Dermis blood vessel endothelial cell (primary cell): Measurements from ENCODE around the gene MAML3. TPM values are rescaled to one million over a fixed set of nuclear protein-coding genes. Genes with fewer than 3 reads are reported as not detected.
A peak's percentile ranks its signal among the peaks of the same experiment; 100 is the strongest.

Experiments
- DNase-seq: peaks from one replicate; pipeline ENCODE4 v3.0.0; 2010
- total RNA-seq: library from RNA; depleted of rRNA; stranded (reverse); fragments of >200 nt; gene quantifications from 2 replicates; pipeline ENCODE4 v1.2.3, GENCODE V29; 2014

The MAML3 gene
- total RNA-seq, 1 donor from 2014 or later: 5.6 TPM

DNA sequence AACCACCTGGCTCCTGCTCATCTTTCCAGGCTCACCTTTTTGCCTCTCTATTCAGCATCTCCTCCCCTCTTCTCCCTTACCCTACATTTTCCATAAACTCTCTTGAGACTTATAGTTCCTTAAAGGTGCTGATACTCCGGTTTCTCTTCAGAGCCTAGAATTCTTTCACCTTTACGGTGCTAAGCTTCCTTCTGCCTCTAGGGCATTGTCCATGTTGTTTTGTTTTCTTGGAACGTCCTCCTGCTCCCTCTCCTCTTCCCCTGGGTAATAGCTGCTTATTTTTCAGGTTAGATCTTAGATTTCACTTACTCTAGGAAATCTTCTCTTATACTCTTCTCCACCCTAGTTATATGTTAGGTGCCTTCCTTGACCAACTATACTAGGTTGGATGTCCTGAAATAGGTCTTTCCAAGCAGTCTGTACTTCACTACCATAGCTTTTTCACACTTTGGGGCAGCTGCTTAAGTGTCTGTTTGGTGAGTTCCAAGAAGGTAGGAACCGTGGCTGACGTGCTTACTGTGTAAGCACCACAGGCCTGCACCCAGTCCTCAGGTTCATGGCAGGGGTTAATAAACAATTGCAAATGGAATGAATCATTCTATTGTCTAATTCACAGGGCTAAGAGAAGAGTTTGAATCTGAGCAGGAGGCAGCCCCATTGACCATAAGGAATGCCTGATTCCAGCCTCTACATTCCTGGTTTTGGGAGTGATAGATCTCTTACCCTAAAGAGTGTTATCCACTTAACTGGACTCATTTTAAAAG is 260.8 kb downstream of the MAML3 start:
- peak; percentile 80 for DNase-seq

DNA sequence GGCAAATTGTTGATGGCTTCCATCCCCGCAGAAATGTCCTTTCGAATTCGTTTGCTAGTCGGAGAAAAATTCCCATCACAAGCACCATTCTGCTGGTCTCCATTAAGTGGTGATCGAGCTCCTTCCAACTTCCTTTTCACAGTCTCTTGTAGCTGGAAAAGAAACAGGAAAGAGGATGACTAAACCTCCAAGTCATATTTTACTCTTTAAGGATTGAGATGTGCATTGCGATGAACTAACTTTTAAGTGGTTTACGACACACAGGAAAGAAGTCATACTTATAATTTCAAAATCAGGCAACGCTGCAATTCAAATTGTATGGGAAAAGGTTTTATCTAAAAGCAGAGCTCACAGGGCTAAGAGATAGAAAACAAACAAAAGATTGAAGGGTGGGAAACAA is 263.2 kb downstream of the MAML3 start:
- peak; percentile 80 for DNase-seq

DNA sequence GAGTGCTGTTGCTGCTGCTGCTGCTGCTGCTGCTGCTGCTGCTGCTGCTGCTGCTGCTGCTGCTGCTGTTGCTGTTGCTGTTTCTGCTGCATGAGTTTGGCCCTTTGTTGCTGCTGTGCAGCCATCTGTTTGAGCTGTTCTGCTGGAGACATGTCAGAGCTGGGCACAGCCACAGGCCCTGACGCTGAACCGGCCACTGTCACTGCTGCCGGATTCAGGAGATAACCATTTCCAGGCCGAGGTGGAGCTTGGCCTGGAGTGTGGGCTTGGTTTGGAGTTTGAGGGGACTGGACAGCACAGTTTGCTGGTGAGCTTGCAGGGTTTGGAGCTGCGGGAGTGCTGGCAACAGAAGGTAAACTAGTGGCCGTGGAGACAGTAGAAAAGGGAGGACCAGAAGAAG is 264.1 kb downstream of the MAML3 start:
- DNase-seq: no peak

DNA sequence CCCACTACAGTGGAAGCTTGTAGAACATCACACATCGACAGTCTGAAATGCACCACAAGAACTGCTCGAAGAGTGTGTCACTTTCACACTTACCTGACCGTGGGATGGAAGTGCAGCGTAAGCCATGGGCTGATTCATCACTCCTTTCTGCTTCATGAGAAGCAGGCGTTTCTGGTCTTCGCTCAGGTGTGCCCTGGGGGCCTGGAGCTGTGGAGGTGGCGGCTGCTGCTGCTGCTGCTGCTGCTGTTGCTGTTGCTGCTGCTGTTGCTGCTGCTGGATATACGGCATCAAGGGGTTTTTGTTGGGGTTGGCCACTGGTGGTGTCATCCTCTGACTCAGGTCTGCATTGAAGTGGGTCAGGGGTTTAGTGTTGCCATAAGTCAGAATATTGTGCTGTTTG is 264.7 kb downstream of the MAML3 start:
- DNase-seq: no peak

DNA sequence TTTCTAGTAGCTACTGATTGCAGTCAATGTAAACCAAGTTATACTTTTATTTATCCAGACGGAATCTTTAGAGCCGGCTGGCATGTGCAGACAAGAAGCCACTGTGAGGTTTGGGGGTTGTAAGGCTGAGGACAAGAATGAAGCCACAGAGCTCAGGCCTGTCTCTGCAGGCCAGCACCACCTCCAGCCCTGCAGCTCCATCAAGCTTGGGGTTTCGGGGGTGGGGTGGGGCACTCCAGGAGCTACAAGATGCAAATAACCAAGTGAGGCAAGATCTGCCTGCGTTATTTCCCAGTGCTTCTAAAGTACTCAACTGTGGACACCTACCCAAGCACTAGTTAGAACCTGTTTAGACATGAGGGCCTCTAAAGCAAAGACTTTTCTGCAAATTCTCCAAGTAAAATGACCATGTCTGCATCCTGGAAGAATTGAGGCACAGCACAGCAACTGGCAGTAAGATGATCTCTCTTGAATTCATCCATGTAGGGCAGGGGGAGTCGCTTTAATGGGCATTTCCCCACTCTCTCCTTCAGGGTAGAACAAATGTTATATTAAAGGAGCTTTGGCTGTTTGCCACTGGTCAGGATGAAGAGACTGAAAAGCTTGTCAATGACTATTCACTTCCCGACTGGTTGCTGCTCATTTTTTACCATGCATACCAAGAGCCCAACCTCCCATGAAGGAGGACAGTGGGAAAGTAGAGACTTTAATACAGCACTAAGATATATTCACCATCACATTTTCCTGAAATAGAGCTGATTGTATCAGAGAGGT is 265.8 kb downstream of the MAML3 start:
- DNase-seq: no peak

DNA sequence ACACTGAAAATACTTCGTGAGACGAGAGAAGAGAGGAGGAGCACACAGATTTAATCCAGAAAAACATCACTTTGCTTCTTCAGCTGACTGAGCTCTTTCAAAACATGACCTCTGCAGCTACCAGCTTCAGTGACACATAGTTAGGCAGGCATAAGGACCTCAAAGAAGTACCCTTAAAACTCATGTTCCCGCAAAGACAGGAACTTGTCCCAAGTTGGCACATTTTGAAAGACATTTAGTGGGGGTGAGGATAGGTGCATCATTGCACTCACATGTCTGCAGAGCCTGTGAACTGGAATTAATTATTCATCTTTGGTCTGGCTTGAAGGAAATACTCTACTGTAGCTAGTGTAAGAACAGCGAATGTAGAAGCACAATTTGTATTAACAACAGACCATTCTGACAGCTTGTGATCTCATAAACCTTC is 266.6 kb downstream of the MAML3 start:
- DNase-seq: no peak

DNA sequence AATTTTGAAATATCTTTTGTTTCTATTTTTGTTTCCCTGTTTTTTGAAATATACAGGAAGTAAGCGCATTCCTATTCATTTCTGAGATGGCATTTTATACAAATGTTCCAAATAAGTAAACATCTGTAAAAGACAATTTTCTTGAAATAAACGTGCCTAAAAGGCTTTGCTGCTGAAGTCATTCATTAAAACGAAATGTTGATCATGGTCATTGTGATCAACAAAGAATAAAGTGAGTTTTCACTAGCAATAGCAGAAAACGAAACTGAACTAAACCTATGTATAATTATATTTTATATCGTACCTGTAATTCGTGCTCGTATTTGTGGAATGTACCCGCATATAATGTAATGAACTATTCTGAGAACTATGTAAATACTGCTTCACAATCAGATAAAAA is 267.2 kb downstream of the MAML3 start:
- no peak for DNase-seq

DNA sequence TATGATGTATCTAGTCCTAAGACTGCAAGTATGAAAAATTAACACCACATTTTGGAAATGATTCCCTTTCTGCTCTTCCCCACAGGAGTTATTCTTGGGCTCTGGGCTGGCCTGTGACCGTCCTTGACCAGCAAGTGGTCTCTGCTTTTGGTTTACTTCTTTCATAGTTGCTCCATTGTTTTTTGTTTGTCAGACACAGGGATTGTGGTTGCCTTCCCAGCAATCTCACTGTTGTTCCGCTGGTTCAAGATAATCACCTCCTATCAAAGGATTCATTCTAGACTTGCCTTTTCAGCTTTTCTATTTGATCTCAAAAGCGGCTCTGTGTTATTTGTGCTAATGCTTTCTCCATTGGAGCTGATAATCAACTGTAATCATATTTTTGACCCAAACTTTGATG is 269.5 kb downstream of the MAML3 start:
- DNase-seq: no peak

DNA sequence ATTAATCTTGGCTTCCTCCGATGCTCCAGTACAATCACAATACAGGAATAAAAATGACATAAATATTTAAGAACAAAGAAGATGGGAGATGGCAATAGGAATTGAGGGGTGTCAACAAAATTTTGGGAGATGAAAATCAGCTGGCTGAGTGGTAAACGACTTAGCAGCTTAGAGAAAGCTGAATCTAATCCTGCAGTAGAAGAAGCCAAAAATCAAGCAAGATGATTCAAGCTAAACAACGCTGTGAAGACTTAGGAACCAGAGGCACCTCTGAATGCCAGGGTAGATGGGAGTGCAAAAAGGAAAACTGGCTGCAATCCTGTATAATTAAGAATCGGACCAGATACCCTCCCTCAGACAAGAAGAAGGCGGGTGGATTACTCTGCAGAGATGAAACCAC is 273.1 kb downstream of the MAML3 start:
- no peak for DNase-seq

DNA sequence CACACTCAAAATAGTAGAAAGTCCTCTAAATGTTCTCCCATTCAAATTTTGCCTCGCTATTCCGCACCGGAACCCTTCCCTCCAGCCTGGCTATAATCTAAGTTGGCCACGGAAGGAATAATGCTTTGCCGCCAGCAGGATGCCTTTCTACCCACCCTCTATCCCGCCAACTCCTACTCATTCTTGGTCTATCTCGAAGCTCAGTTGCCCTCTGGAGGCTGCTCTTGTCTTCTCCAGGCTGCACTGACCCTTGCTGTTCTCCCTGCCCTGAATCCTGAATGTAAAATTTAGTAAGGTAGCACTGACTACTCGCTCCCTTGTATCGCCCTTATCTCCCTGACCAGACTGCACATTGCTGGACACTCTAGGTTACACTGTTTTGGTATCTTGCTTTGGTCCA is 275.9 kb downstream of the MAML3 start:
- DNase-seq: no peak

DNA sequence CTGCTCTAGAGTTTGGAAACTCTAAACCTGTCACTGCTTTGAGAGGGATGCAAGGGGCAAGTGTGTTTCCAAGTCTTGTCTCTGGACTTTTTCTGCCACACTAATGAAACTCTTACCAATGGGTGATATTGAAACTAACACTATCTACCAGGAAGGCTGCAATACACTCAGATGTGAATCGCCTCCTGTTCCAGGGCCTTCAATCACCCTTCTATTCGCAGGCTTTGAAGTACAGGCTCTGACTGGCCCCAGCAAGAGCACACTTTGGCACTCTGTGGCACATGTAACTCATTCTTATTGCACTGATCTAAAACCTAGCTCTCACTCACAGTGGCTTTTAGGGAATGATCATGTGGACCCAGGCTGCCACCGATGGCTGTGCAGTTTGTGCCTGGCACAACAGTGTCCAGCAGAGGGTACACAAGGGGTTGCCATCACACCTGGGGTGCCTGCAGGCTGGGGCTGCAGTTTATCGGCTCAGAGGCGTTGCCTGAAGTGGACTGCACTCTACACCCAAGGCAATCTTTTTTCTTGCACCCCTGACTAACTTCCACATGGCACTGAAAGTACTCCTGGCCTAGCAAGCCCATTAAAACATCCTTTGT is 277.5 kb downstream of the MAML3 start:
- no peak for DNase-seq

DNA sequence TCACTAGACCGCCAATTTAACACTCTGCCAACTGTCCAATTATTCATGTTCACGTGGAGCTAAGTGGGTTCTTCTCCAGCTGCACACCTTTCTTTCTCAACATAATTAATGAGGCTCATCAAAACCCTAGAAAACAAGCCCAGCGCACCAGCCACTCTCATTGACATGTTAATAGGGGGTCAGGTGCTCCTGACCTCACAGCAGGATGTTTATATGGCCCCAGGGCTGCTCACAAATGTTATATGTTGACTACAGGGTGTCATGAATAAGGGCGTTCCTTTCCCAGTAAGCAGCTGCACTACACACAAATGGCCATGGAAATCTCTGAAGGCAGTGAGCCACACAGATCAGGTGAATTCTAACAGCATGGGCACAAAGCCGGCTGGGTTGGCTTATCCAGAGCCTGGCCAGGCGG is 278.6 kb downstream of the MAML3 start:
- no peak for DNase-seq

DNA sequence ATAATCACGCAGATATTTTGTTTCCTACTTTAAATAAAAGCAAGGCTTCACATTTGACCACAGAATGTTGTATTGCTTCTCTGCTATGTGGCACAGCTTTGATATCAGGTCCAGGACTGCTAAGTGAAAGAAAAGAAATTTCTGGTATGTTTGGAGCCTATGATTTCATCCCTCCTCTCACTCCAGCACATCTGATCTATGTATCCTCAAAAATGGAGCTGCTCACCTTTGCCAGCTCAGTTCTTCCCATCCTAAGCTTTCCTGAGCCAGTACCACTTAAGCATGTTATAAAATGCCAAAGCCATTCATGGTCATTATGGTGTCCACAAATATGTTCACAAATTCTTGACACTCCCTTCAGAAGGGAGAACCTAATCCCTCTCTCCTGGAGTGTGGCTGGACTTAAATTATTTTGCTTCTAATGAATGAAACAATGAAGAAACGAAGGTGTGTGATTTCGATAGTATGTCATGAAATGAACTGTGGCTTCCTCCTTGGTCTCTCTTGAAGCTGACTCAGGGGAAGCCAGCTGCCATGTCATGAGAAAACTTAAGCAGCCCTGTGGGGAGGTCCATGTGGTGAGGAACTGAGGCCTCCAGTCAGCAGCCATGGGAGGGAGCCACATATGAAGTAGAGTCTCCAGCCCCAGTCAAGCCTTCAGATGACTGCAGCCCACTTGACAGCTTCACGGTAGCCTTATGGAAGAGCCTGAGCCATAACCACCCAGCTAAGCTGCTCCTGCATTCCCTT is 280.7 kb downstream of the MAML3 start:
- no peak for DNase-seq

DNA sequence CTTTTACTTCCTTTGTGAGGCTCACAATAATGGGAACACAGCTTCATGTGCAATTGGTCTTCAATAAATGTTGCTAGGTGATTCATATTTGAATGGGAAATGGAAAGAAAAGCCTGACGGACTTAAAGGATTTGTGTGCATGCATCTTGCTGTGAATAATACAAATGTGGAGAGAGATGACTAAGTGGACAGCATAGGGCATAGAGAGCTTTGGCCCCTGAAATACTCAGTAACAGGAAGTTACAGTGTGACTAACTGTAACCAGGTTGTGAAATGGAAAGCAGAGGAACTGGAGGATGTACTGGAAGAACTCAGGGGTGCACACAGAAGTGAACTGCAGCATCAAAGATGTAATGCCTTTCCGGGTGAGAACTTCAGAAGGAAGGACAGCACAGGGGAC is 281.7 kb downstream of the MAML3 start:
- peak; percentile 94 for DNase-seq

DNA sequence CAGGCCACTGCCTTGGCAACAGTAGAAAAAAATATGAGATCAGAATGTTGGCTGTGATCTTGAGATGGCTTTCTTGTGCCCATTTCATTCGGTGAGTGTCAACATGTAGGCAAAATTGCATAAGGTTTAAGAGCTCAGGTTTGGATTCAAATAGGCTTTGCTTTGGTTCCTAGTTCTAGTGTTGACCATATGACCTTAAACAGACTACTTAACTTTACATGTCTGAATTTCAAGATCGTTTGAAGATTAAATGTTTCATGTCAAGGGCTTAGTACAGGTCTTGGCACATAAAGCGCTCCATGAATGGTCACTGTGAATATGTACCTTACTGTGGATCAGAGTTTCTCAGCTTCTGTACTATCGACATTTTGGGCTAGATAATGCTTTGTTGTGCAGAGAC is 284.2 kb downstream of the MAML3 start:
- no peak for DNase-seq

DNA sequence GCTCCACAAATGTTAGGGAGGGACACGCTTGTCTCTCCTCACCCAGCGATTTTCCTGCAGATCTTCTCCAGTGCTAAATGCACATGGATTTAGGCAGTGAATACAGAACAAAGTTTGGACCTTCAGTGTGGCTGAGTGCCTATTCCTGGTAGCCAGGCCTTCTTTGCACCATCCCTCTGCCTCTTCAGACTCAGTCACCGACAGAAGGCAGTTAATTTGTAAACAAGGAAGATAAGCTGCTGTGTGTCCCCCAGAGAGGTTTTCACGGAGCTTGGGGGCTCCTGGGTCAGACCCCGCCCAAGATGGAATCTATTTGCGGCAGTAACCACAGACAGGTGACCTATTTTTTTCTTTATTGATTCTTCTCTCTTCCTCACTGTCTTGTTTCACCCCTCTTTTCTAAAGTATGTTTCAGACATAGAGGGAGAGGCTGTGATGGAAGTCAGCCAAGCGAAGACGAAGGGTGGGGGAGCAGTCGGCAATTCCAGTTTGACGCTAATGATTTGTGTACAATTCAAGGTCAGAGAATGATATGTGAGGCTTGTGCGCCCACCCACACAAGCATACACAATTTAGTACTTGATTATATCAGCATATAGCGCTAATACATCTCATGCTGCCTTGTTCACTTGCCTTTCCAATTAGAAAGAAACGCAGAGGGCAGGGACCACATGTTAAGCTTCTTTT is 287.6 kb downstream of the MAML3 start:
- DNase-seq: no peak

DNA sequence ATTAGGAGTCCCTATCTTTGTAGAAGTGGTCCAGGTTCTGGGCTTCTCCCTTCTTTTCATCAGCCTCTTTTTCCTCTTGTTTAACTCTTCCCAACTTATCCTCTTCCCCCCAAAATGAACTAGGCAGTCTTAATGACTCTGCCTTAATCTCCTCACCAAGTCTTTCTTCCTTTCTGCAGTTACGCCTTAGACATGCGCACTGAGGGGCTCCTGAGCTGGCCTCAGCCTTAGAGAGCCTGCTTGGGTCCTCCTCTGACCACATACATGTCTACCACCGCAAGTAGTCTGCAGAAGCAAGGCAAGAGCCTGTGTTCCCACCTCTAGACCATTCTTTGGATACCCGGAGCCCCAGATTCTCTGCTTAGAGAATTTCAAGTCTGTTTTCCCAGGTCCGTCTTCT is 288.4 kb downstream of the MAML3 start:
- DNase-seq: no peak

DNA sequence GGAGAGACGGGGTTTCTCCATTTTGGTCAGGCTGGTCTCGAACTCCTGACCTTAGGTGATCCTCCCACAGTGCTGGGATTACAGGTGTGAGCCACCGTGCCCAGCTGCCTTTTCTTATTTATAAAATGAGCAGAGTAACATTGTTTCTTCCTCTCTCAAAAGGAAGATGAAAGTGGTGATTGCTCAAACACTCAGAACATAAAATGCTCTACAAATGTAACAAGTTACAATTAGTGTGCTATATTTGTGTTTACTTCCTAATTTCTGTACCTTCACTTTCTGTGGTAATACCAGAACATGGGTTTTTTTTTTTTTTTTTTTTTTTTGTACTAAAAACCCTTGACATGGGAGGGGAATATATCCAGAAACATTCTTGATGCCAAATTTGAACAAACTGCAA is 290.5 kb downstream of the MAML3 start:
- no peak for DNase-seq

DNA sequence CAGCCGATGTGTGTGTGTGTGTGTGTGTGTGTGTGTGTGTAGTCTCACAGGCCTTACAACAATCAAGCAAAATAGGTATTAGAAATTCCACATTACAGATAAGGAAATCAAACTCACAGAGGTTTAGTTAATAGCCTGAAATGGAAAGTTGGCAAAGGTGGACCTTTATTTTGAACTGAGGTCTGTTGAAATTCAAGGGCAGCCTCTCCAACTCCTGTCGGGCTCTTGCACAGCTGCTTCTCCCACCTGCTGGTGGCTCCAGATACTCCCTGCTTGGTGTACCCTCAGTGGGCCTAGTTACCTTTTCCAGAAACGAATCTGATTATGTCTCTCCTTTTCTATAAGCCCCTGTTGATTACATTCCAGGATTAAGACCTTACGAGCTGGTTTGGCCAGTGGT is 292.5 kb downstream of the MAML3 start:
- DNase-seq: no peak

DNA sequence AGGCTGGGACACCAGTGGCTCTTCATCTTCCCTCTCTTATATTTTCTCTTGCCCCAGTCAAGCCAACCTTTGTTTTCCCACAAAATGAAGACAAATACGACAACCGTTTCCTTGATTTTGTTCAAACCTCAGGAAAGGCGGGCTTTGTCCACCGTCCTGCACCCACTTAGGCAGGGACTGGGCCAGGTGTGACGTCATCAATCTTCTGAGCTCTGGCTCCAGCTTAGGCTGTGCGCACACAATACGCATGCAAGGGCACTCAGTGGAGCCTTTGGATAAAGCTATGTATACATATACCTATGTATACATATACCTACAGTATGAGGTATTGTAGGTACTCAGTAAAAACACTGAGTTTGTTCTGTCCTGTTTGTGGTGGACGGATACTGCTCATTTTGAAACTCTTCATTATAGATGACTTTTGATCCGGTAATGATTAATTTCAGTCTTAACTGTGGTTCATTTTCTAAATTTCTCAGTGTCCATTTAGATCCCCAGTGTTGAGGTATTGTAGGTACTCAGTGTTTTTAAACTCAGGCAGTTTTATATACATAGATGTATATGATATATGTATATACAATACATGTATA is 293.5 kb downstream of the MAML3 start:
- no peak for DNase-seq

DNA sequence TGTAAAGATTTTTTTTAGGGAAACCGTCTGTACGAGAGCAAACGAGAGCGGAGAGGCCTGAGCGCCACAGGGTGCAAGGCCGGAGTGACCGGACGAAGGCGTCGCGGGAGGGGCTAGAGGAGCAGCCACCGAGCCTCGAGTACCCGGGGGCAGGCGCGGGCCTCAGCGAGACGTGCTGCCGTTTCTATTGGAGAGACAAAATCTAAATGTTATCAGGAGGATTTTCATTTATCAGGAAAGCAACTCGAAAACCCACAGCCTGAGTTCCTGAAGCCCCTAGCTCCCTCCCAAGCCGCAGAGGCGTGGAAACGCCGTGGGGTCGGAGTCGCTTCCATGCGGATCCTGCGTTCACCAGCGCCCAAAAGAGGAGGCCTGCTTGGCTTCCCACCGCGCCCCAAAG is 294.1 kb downstream of the MAML3 start:
- no peak for DNase-seq
